Measurements from ENCODE around the gene BBS4.
"Not testable (repeated sequence)": the region's sequence is repeated elsewhere in the genome, so short reads cannot be mapped to it uniquely, and the experiment has no call there.

DNA sequence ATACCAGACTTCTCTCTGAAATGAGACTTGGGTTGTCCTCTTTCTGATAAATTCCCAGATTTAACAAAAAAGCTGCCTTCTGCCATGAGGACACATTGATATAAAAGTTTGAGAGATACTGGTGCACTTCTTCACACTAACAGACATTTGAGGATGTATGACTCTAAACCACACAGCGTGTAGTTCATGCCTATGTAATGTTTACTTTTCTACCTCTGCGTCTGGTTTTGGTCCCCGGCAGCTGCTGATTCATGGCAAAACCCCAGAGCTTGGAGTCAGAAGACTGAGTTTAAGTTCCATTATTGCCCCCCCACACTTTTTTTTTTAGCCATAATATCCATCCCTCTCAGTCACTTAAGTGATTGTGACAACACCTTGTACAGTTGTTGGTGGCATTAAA lies 30.0 kb upstream of the BBS4 start:
- TF ChIP-seq CTCF, POLR2A (IDR thresholded peaks at IDR 0.05): not testable (repeated sequence)
